GM19463 (cell line): ENCODE measurements around the gene ID3.
A peak's percentile ranks its signal among the peaks of the same experiment; 100 is the strongest.

Source experiments
- ATAC-seq: cut with Tn5 transposase; IDR thresholded peaks from one replicate; pipeline ENCODE4 v1.9.1; 2021; ENCODE audit warnings: mild to moderate bottlenecking, moderate library complexity; ENCODE audit not compliant: unreplicated experiment

The ID3 gene

GRCh38 chr1:23528250-23528978 lies 30.9 kb downstream of the ID3 start:
- ATAC-seq = peak; percentile 48

DNA sequence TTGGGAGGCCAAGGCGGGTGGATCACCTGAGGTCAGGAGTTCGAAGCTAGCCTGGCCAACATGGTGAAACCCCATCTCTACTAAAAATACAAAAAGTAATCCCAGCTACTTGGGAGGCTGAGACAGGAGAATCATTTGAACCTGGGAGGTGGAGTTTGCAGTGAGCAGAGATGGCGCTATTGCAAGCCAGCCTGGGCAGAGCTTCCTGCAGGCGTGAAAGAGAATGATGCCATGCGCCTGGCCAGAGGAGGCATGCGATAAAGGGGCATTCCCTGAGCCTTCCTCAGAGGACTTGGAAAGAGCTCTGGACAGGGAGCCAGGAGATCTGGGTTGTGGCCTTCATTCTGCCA lies 31.4 kb downstream of the ID3 start:
- no peak for ATAC-seq

DNA sequence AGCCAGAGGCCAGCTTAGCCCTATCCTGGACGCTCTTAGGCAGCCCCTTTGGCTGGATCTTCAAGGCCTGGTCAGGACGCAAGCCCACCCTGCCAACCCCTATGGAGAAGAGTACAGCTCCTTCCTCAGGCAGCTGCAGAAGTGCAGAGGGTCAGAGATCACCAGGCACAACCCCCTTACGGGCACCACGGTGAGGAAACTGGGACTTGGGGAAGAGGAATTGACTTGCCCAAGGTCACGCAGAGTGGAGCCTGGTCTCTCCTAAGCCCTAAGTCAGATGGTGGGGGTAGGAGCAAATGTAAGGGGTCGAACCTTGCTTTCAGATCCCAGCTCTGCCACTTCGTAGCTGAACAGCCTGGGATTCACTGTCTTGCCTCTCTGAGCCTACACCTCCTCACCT lies 31.9 kb downstream of the ID3 start:
- no peak for ATAC-seq

DNA sequence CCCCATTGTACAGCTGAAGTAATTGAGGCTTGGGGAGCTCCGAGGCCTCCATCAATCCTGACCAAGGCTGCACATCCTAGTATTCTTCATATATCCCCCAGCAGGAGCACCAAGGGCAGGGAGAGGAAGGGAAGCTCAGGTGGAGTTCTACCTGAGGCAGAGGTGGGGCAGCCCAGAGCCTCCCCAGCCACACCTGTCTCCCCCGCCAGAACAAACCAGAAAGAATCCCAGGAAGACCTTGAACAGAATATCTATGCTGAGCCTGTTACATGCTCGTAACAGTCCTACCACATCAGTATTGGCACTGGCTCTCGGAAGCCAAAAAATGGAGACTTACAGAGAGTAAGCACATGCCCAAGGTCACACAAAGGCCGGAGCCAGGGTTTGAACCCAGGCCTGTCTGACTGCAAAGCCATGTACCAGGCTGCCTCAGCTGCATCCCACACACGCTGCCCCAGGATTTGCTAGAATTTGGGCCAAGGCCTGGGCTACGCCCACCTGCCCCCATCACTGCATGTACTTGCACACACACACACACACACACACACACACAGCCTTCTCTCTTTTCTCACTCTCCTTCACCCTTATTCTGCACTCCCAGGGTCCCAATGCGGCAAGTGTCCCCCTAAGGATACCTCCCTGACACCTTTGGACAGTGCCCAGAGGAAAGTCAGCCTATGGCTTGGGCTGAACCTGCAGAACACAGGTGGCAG lies 32.8 kb downstream of the ID3 start:
- no peak for ATAC-seq

DNA sequence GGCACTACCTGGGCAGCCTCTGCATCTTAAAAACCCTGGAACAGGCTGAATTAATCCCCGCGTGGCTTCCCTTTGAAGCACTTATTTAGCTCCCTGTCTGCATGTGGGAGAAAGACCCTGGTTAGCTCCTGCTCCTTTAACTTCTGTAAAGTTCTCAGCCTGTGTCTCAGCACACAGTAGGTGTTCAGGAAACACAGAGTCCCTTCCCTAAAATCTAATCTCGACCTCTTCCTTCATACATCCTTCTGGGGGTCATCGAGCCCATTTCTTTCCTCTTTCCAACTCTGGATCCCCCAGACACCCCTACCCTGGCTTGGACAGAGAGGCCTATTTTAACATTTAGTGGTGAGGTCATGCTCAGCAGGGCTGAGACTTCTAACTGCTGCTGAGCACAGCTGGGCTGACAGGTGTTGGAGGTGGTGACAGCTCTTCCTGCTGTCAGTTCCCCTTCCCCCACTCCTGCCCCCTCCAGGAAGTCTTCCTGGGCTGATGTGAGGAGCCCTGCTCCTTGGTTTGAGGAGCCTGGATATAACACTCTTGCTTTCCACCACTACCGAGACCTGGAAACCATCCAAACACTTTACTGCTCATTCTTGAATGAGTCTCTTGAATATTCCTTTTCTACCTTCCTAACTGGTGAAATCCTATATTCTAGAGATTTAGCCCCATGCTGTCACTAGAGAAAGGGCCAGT lies 33.6 kb downstream of the ID3 start:
- no peak for ATAC-seq

DNA sequence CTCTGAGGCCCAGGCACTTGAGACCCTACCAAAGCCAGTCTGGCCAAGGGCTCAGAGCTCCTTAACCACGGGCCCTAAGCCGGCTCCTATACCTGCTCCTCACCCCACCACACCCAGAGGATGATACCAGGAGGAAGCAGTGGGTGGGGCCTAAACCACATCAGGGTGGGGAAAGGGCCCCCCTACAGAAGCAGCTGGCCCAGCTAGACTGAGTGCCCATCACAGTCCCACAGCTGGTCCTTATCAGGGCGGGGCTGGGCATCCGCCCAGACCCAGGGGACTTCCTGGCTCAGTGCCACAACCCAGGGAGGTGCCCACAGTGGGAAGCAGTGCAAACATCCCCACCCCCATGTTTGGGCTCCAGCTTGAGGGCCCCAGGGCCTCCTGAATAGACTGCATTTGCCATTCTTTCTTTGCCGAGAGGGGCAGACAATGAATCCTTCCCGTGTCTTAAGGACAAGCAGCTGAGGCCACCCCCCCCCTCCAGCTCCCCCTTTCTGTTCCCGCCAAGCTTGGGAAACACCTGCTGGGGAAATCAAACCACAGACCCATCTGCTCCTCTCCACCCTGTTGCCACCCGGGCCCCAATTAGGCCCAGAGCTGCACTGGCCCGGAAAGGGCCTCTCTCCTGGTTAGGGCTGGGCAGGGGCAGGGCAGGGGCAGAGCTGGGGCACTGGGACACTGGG lies 34.4 kb downstream of the ID3 start:
- ATAC-seq = peak; percentile 30

DNA sequence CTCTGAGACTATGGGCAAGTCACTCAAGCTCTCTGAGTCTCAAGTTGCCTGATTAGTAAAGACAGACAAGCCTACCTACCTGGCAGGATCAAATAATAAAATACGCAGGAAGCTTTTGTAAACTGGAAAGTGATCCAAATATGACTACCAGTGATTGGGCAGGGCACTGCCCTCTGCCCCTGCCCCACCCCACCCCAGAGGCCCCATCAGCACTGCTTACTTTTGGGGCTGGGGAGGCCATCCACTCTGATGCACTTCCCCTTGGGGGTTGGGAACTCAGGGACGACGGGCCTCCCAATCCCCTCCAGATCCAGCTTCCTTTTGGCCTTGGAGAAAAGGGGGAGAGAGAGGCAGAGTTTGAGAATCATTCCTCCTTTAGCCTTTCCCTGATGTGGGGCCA lies 35.1 kb downstream of the ID3 start:
- ATAC-seq = no peak

DNA sequence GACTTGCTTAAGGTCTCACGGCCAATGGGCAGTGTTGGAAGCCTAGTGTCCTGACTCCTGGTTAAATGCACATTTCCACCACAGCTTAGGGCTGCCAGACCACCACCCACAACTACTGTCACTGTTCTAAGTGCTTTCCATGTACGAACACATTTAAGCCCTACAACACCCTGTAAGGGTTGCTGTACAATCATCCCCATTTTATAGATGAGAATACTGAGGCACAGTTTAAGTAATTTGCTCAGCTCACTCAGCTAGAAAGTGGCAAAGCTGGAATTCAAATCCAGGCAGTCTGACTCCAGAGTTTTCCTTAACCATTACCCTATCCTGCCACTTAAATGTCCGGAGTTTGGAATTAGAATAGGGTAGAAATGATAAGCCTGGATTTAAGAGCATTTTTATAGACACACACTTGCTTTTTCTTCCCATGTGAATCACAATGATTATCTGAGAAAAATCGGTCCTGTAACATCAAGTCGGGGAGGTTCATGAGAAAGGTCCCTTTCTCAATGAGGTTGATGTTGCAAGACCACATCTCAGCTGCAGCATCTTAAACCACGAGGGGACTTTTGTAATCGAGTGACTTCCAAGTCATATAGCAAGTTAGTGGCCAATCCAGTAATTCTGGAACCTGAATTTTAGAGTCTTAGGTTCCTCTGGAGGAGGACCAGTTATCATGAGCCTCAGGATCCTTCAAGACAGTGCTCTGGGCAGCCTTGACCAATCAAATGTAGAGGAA lies 36.9 kb downstream of the ID3 start:
- no peak for ATAC-seq

DNA sequence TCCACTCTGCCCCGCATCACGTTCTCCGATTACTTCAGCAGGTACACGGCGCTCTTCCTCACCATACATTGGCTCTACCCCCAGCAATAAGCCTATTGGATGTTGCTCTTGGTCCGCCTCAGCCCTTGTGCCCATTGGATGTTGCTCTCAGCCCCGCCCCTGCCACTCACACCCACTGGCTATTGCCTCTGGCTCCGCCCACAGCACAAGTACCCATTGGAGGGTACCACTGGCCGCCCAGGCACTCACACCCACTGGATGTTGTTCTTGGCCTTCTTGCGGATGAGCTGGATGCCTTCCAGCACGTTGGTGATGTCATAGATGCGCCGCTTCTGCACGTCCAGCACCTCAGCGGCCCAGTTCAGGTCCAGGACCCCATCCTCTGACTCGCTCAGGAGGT lies 37.7 kb downstream of the ID3 start:
- ATAC-seq = no peak

GRCh38 chr1:23517581-23517980 lies 41.7 kb downstream of the ID3 start:
- ATAC-seq = no peak

- ATAC-seq = no peak
These were observed 43.4 kb downstream of the ID3 start for GRCh38 chr1:23515905-23516304.

DNA sequence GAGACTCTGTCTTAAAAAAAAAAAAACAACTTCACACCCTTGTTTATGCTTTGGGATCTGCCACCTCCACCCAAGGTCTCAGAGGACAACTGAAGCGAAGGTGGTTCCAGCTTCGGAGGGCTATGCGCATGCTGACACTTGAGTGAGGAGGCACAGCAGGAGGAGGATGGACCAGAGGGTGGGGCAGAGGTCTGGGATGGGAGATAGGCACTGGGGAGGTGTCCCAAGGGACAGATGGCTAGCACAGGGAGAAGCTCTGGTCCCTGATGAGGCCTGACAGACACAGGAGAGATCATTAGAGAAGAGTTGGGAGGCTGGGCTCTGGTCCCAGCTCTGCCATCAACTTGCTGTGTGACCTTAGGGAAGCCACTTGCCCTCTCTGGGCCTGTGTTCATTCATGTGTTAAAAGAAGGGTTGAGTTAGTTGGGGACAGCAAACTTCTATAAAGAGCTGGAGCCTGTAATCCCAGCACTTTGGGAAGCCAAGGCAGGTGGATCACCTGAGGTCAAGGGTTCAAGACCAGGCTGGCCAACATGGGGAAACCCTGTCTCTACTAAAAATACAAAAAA lies 45.1 kb downstream of the ID3 start:
- ATAC-seq = no peak

DNA sequence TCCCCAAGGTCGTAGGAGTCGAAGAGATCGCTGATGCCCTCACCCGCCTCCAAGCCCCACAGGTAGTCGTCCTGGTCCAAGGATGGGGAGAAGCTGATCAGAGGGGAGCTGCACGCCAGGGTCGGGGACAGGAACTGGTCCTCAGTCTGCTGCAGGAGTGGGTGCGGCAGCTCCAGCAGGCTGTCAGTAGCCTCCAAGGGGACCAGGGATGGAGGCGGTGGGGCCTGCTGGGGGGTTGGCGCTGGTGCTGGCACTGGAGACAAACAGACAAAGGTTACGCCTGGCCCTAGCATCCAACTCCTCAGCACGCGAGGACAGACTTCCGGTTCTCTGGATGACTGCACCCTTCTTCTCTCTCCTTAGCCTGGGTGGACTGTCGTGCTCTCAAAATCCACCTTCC lies 49.4 kb downstream of the ID3 start:
- ATAC-seq = no peak
